ENCODE results near the gene ACTA1. TPM values are rescaled to one million over a fixed set of nuclear protein-coding genes. Genes with fewer than 3 reads are reported as not detected.
A peak's percentile ranks its signal among the peaks of the same experiment; 100 is the strongest.

Gene ACTA1
- total and polyA plus RNA-seq, 9 of the 15 experiments (the other 6 are each of a cell fraction or from before 2014, with no cell fraction given) = 0.07 to 0.36 TPM; not detected in 7

DNA sequence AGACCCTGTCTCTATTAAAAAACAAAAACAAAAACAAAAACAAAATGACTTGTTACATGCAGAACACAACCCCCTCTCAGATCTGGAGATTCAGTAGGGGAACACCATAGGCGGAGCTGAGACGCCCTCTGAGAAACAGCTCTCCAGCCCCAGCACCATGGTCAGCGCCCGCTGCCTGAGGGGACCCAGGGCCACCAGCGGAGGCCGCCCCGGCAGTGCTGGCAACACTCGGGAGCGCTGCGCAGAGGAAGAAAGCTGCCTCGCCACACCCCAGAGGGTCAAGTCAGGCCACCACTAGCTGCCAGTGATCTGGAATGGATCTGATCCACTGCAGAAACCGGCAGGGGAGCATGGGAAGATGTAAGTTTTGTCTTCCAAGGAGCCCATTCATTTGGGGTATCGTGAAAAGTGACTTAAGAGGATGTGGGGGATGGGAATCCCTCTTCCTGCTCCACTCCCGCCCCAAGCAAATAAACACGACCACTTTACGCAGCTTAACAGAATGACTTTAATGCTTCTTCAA lies 3.1 kb downstream of the ACTA1 start (continued):
- TF ChIP-seq ELF2 (CRISPR knock-in tag; IDR thresholded peaks at IDR 0.05) = no peak
- TF ChIP-seq, protein P1, sequence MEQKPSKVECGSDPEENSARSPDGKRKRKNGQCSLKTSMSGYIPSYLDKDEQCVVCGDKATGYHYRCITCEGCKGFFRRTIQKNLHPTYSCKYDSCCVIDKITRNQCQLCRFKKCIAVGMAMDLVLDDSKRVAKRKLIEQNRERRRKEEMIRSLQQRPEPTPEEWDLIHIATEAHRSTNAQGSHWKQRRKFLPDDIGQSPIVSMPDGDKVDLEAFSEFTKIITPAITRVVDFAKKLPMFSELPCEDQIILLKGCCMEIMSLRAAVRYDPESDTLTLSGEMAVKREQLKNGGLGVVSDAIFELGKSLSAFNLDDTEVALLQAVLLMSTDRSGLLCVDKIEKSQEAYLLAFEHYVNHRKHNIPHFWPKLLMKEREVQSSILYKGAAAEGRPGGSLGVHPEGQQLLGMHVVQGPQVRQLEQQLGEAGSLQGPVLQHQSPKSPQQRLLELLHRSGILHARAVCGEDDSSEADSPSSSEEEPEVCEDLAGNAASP (IDR thresholded peaks at IDR 0.05) = peak; percentile 57; the same call in 1 of the 2 replicates
- TF ChIP-seq, protein P2, sequence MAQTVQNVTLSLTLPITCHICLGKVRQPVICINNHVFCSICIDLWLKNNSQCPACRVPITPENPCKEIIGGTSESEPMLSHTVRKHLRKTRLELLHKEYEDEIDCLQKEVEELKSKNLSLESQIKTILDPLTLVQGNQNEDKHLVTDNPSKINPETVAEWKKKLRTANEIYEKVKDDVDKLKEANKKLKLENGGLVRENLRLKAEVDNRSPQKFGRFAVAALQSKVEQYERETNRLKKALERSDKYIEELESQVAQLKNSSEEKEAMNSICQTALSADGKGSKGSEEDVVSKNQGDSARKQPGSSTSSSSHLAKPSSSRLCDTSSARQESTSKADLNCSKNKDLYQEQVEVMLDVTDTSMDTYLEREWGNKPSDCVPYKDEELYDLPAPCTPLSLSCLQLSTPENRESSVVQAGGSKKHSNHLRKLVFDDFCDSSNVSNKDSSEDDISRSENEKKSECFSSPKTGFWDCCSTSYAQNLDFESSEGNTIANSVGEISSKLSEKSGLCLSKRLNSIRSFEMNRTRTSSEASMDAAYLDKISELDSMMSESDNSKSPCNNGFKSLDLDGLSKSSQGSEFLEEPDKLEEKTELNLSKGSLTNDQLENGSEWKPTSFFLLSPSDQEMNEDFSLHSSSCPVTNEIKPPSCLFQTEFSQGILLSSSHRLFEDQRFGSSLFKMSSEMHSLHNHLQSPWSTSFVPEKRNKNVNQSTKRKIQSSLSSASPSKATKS (CRISPR knock-in tag; IDR thresholded peaks at IDR 0.05) = no peak
- TF ChIP-seq HDAC3 (IDR thresholded peaks at IDR 0.05; ENCODE audit: borderline replicate concordance, partially characterized antibody) = no peak
- no peak for TF ChIP-seq ZNF140 (CRISPR knock-in tag; IDR thresholded peaks at IDR 0.05)
- no peak for TF ChIP-seq RBM39 (optimal IDR thresholded peaks at IDR 0.05; ENCODE audit: low read depth, low read length)
- no peak for TF ChIP-seq NFIX (CRISPR knock-in tag; IDR thresholded peaks at IDR 0.05; ENCODE audit: low read depth)
- TF ChIP-seq EP300 (IDR thresholded peaks at IDR 0.05; ENCODE audit: low read length) = no peak
- TF ChIP-seq, protein P3, sequence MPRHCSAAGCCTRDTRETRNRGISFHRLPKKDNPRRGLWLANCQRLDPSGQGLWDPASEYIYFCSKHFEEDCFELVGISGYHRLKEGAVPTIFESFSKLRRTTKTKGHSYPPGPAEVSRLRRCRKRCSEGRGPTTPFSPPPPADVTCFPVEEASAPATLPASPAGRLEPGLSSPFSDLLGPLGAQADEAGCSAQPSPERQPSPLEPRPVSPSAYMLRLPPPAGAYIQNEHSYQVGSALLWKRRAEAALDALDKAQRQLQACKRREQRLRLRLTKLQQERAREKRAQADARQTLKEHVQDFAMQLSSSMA (CRISPR knock-in tag; IDR thresholded peaks at IDR 0.05) = no peak
- TF ChIP-seq STAT5A (IDR thresholded peaks at IDR 0.05; ENCODE audit: borderline replicate concordance, low read length) = no peak
- peak; percentile 55 for TF ChIP-seq NCOA1 (IDR thresholded peaks at IDR 0.05; ENCODE audit: low read depth)
- TF ChIP-seq NONO (IDR thresholded peaks at IDR 0.05; ENCODE audit: low read depth in 2 of 2, low read length in 1 of 2) = no peak
- TF ChIP-seq HNRNPH1 (optimal IDR thresholded peaks at IDR 0.05; ENCODE audit: low read depth, low read length) = no peak
- TF ChIP-seq, protein P4, sequence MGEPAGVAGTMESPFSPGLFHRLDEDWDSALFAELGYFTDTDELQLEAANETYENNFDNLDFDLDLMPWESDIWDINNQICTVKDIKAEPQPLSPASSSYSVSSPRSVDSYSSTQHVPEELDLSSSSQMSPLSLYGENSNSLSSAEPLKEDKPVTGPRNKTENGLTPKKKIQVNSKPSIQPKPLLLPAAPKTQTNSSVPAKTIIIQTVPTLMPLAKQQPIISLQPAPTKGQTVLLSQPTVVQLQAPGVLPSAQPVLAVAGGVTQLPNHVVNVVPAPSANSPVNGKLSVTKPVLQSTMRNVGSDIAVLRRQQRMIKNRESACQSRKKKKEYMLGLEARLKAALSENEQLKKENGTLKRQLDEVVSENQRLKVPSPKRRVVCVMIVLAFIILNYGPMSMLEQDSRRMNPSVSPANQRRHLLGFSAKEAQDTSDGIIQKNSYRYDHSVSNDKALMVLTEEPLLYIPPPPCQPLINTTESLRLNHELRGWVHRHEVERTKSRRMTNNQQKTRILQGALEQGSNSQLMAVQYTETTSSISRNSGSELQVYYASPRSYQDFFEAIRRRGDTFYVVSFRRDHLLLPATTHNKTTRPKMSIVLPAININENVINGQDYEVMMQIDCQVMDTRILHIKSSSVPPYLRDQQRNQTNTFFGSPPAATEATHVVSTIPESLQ (CRISPR knock-in tag; IDR thresholded peaks at IDR 0.05) = no peak
- TF ChIP-seq, protein P5, sequence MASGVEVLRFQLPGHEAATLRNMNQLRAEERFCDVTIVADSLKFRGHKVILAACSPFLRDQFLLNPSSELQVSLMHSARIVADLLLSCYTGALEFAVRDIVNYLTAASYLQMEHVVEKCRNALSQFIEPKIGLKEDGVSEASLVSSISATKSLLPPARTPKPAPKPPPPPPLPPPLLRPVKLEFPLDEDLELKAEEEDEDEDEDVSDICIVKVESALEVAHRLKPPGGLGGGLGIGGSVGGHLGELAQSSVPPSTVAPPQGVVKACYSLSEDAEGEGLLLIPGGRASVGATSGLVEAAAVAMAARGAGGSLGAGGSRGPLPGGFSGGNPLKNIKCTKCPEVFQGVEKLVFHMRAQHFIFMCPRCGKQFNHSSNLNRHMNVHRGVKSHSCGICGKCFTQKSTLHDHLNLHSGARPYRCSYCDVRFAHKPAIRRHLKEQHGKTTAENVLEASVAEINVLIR (CRISPR knock-in tag; IDR thresholded peaks at IDR 0.05) = no peak
- TF ChIP-seq HCFC1 (IDR thresholded peaks at IDR 0.05; ENCODE audit: low read depth, low read length) = no peak
- TF ChIP-seq, protein P6, sequence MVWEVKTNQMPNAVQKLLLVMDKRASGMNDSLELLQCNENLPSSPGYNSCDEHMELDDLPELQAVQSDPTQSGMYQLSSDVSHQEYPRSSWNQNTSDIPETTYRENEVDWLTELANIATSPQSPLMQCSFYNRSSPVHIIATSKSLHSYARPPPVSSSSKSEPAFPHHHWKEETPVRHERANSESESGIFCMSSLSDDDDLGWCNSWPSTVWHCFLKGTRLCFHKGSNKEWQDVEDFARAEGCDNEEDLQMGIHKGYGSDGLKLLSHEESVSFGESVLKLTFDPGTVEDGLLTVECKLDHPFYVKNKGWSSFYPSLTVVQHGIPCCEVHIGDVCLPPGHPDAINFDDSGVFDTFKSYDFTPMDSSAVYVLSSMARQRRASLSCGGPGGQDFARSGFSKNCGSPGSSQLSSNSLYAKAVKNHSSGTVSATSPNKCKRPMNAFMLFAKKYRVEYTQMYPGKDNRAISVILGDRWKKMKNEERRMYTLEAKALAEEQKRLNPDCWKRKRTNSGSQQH (CRISPR knock-in tag; IDR thresholded peaks at IDR 0.05) = no peak
- TF ChIP-seq RBM14 (IDR thresholded peaks at IDR 0.05; ENCODE audit: borderline replicate concordance, insufficient read depth, low read depth, low read length) = no peak
- no peak for TF ChIP-seq MAFG (tag; conservative IDR thresholded peaks at IDR 0.05)

All from K562 (cell line).